Mucosa of descending colon (tissue), 3 donors: Measurements from ENCODE around the gene B3GNT9. TPM values are rescaled to one million over a fixed set of nuclear protein-coding genes. Genes with fewer than 3 reads are reported as not detected.

Experiments used
- ATAC-seq: fragments of 200-7000 bp; cut with Tn5 transposase; one replicate; pipeline ENCODE4 v1.9.1; 2020; ENCODE audit warnings: mild to moderate bottlenecking, moderate library complexity
- DNase-seq, 3 donors: peaks; one replicate each; pipeline ENCODE4 v3.0.0-alpha.2; 2020
- H3K36me3 ChIP-seq: fragments of 200-600 bp; one replicate; pipeline ENCODE4 v1.8.0; 2021; ENCODE audit warnings: low read depth, mild to moderate bottlenecking
- H3K4me1 ChIP-seq: fragments of 200-600 bp; one replicate; pipeline ENCODE4 v1.8.0; 2021; ENCODE audit warnings: low read depth, mild to moderate bottlenecking
- H3K4me3 ChIP-seq: fragments of 200-600 bp; one replicate; pipeline ENCODE4 v1.8.0; 2021; ENCODE audit warnings: mild to moderate bottlenecking
- H3K9me3 ChIP-seq: fragments of 200-600 bp; one replicate; pipeline ENCODE4 v1.8.0; 2021; ENCODE audit warnings: mild to moderate bottlenecking
- intact Hi-C, 2 donors: fragments of 100-400 bp; cut with DNase I in 1 of 2; cut with micrococcal nuclease in 1 of 2; formaldehyde crosslinking; loops; one replicate each; pipeline versions ENCODE4 v1.11.0 to v1.11.1; 2022; cut with DNase I, micrococcal nuclease
- long read RNA-seq, 2 donors: library from polyadenylated mRNA; unstranded; transcript quantifications; one replicate each; pipeline ENCODE4 v2.0.0, GENCODE V29; 2019 to 2021
- total RNA-seq, 3 donors: library from RNA; stranded (reverse); fragmentation: NEBNext Ultra II Directional in 2 of 3; extraction: Animal tissue kit (Norgen Biotek cat#: 25700) in 2 of 3; gene quantifications; one replicate each; pipeline versions ENCODE4 v1.2.1 to v1.2.4, GENCODE V29; 2021 to 2023
- TF ChIP-seq, protein P1 (sequence below): fragments of 200-600 bp; IDR thresholded peaks from one replicate; pipeline ENCODE4 v1.8.0; 2022; ENCODE audit warnings: antibody characterized with exemption, mild to moderate bottlenecking
- donor health status: DM: no; HTN: no; CAD: no; lungs with moderate emphysema.
- donor health status: DM: no; HTN: no; CAD: no.
- donor health status: DM: no; HTN: yes; CAD: no.

B3GNT9 gene, protein sequence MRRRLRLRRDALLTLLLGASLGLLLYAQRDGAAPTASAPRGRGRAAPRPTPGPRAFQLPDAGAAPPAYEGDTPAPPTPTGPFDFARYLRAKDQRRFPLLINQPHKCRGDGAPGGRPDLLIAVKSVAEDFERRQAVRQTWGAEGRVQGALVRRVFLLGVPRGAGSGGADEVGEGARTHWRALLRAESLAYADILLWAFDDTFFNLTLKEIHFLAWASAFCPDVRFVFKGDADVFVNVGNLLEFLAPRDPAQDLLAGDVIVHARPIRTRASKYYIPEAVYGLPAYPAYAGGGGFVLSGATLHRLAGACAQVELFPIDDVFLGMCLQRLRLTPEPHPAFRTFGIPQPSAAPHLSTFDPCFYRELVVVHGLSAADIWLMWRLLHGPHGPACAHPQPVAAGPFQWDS
- total RNA-seq = 1 to 10 TPM; 1.5 to 8.4 (median 4.0) TPM
- long read RNA-seq, donor 1, transcript B3GNT9-201 (2 exons, 2,917 nt) = major isoform, 11 of 18 reads
- long read RNA-seq, donor 1, partial matches to known transcripts = 5 of 18 reads
- long read RNA-seq, donor 1, other reads (novel, unspliced or antisense) = 2 of 18 reads
- long read RNA-seq, donor 2, partial matches to known transcripts = 0 of 2 reads
- long read RNA-seq, donor 2, other reads (novel, unspliced or antisense) = 2 of 2 reads

DNA sequence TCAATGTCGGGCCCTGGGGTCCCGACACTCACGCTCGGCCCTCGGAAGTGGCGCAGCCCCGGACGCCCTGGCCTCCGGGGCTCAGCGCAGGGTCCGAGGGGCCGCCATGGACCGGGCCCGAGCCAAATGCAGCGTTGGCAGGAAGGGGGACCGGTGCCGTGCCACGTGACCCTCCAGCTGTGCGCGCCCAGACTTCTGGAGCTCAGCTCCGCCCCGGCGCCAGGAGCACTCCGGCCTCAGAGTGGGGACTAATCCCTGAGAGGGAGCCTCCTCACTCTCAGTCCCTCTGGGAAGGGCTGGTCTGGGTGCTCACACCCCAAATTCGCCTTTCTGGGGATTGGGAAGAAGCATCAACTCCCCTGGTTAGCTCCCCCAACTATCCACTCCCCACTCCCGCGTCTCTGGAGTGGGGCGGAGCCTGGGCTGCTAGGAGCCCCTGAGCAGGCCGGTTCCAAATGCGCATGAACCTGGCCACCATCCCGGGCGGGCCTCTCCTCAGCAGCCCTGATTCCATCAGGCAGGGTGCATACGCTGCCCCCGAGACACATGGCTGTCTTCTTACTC, at the start of gene B3GNT9:
Gene B3GNT9 (minus strand): TSS at position 166 of the 564 bp plus-strand sequence. CDS start 513 bp downstream, outside the sequence.
- DNase-seq = peak; percentile 64 to 83 (median 74)
- intact Hi-C loops = loop anchor here in 1 of 2 donors (10.0 kb wide), 1 partner anchor 196 kb away; no protein-coding TSS in a partner anchor
- TF ChIP-seq, protein P1, sequence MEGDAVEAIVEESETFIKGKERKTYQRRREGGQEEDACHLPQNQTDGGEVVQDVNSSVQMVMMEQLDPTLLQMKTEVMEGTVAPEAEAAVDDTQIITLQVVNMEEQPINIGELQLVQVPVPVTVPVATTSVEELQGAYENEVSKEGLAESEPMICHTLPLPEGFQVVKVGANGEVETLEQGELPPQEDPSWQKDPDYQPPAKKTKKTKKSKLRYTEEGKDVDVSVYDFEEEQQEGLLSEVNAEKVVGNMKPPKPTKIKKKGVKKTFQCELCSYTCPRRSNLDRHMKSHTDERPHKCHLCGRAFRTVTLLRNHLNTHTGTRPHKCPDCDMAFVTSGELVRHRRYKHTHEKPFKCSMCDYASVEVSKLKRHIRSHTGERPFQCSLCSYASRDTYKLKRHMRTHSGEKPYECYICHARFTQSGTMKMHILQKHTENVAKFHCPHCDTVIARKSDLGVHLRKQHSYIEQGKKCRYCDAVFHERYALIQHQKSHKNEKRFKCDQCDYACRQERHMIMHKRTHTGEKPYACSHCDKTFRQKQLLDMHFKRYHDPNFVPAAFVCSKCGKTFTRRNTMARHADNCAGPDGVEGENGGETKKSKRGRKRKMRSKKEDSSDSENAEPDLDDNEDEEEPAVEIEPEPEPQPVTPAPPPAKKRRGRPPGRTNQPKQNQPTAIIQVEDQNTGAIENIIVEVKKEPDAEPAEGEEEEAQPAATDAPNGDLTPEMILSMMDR = no peak
- ATAC-seq = peak; percentile 58
- Histone ChIP-seq H3K4me3 (peak within 1 kb of the TSS; percentile 24), H3K4me1 (peaks cover 20% of the 10 kb centered on the region), H3K9me3 (no peaks in the 10 kb centered on the region), H3K36me3 (peaks cover 11% of the 10 kb centered on the region)

DNA sequence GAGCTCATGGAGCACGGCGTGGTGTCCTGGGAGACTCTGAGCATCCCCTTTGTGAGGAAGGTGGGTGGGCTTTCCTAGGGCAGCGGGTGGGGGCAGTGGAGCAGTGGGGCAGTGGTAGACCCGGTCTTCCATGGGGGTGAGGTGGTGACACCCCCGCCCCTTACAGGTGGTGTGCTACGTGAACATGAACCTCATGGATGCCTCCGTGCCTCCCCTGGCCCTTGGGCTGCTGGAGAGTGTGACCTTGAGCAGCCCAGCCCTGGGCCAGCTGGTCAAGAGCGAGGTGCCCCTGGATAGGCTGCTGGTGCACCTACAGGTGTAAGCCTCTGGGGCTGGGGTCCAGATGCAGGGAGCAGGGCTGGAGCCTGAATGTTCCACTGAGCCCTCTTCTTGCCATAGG, 49.7 kb upstream of the B3GNT9 start:
- Histone ChIP-seq H3K9me3 (no peaks in the 10 kb centered on the region), H3K4me1 (peaks cover 20% of the 10 kb centered on the region), H3K4me3 (no peak overlapping the region), H3K36me3 (peaks cover 28% of the 10 kb centered on the region)
- ATAC-seq = no peak
- intact Hi-C loops = no loop called here
- no peak for DNase-seq
- TF ChIP-seq, protein P1 = no peak

DNA sequence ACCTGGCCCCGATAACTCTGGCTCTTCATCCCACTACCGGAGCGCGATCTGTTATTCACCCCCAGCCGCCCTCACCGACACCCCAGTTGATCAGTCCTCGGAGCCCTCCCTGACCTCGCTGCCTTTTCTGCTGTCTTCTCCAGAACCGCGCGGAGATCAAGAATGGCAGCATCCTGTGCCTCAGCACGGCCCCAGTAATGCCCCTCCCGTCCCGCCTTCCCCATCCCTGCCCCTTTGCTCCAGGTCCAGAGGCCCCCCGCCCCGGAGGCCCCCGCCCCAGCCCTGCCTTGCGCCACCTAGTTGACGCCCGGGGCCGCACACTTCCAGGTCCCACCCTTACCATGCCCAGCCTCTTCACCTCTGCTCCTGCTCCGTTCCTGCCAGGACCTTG, 49.0 kb upstream of the B3GNT9 start:
- no peaks in the 10 kb centered on the region for H3K9me3 ChIP-seq
- TF ChIP-seq, protein P1 = no peak
- peak; percentile 44 for ATAC-seq
- peak in 2 of 3 donors; percentile 62 to 68 for DNase-seq
- peak overlapping the region; percentile 32 for H3K4me3 ChIP-seq
- H3K36me3 ChIP-seq = peaks cover 28% of the 10 kb centered on the region
- peaks cover 20% of the 10 kb centered on the region for H3K4me1 ChIP-seq
- intact Hi-C loops = no loop called here

DNA sequence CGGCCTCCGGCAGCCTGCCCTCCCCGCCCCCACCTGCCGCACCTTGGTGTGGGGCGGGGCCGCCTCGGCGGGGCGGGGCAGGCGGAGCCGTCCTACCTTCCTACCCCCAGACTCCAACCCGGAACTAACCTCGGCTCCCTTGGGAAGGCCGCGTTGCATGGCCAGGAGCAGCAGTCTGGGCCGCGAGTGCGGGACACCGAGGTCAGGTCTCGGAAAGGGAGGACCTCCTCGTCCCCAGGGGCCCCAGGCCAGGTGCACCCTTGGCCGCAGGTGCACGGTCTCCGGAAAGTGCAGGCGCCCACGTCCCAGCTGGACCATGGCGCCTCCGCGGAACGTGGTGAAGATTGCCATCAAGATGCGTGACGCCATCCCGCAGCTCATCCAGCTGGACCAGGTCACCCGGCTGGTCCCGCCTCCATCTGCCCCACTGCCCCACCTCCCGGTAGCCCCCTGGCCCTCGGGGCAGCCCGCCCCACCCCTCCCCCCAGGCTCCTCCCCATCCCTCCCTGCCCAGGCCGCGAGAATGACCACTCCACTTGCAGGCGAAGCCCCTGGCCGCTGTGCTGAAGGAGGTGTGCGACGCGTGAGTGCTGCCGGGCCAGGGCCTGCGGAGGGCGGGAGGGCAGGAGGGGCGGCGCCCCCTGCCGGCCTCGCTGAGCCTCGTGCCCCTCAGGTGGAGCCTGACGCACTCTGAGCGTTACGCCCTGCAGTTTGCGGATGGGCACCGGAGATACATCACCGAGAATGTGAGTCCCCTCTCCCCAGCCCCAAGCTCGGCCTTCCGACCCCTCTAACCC, 48.4 kb upstream of the B3GNT9 start, which contains the start of gene ELMO3:
Gene ELMO3 (plus strand): TSS at position 121 of the 797 bp plus-strand sequence. CDS start 196 bp downstream, at position 317.
- ATAC-seq = peak; percentile 92
- peak; percentile 89 to 92 (median 90) for DNase-seq
- TF ChIP-seq, protein P1 = peak; percentile 45
- Histone ChIP-seq H3K9me3 (no peaks in the 10 kb centered on the region), H3K4me3 (peak within 1 kb of the TSS; percentile 32), H3K36me3 (peaks cover 28% of the 10 kb centered on the region), H3K4me1 (peaks cover 22% of the 10 kb centered on the region)
- intact Hi-C loops = no loop called here

DNA sequence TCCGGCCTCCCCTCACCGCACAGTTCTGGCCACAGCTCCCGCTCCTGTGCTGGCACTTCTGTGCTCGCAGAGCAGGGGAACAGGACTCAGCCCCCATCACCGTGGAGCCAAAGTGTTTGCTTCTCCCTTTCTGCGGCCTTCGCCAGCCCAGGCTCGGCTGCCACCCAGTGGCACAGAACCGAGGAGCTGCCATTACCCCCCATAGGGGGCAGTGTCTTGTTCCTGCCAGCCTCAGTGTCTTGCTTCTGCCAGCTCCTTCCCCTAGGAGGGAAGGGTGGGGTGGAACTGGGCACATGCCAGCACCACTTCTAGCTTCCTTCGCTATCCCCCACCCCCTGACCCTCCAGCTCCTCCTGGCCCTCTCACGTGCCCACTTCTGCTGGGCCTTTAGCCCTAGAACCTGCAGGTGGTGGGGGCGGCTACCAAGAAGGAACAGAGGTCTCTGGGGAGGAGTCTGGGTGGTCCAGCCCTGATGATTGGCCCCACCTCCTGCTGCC, 47.5 kb upstream of the B3GNT9 start:
- DNase-seq (peak; percentile 81 to 82 (median 81)), ATAC-seq (peak; percentile 69)
- peaks cover 21% of the 10 kb centered on the region for H3K36me3 ChIP-seq
- TF ChIP-seq, protein P1 = peak; percentile 78
- no peaks in the 10 kb centered on the region for H3K9me3 ChIP-seq
- H3K4me1 ChIP-seq = peaks cover 30% of the 10 kb centered on the region
- no peak overlapping the region for H3K4me3 ChIP-seq
- intact Hi-C loops = no loop called here
